ENCODE results near the gene C4BPB.

Gene C4BPB

GRCh38 chr1:207059881-207060280 lies 28.8 kb upstream of the C4BPB start:
- Histone ChIP-seq H3K9me3 (ENCODE audit: control insufficient read depth in 2 of 2, low read length in 2 of 2) (no peaks in the 10 kb centered on the region), H3K36me3 (ENCODE audit: control insufficient read depth in 2 of 2, insufficient read depth in 2 of 2, low read length in 2 of 2) (peaks cover 38 to 47% of the 10 kb centered on the region in 2 donors), H3K27ac (ENCODE audit: low read depth in 2 of 2, low read length in 2 of 2) (no peak overlapping the region), H3K9ac (ENCODE audit: low read depth in 1 of 2, low read length in 2 of 2) (no peak overlapping the region), H3K27me3 (ENCODE audit: control insufficient read depth in 2 of 2, insufficient read depth in 2 of 2, low read length in 2 of 2) (no peaks in the 10 kb centered on the region), H3K4me1 (ENCODE audit: control insufficient read depth in 2 of 2, insufficient read depth in 2 of 2, low read length in 2 of 2) (peaks cover 9 to 21% of the 10 kb centered on the region in 2 donors), H3K4me3 (ENCODE audit: low read length in 2 of 2) (no peak overlapping the region)

GRCh38 chr1:207060596-207060995 lies 28.1 kb upstream of the C4BPB start:
- Histone ChIP-seq H3K4me3 (ENCODE audit: low read length in 2 of 2) (no peak overlapping the region), H3K36me3 (ENCODE audit: control insufficient read depth in 2 of 2, insufficient read depth in 2 of 2, low read length in 2 of 2) (peaks cover 43 to 49% of the 10 kb centered on the region in 2 donors), H3K4me1 (ENCODE audit: control insufficient read depth in 2 of 2, insufficient read depth in 2 of 2, low read length in 2 of 2) (peaks cover 4 to 21% of the 10 kb centered on the region in 2 donors), H3K27me3 (ENCODE audit: control insufficient read depth in 2 of 2, insufficient read depth in 2 of 2, low read length in 2 of 2) (no peaks in the 10 kb centered on the region), H3K9ac (ENCODE audit: low read depth in 1 of 2, low read length in 2 of 2) (no peak overlapping the region), H3K9me3 (ENCODE audit: control insufficient read depth in 2 of 2, low read length in 2 of 2) (no peaks in the 10 kb centered on the region), H3K27ac (ENCODE audit: low read depth in 2 of 2, low read length in 2 of 2) (no peak overlapping the region)

GRCh38 chr1:207062058-207062457 lies 26.6 kb upstream of the C4BPB start:
- Histone ChIP-seq H3K27ac (ENCODE audit: low read depth in 2 of 2, low read length in 2 of 2) (no peak overlapping the region), H3K4me1 (ENCODE audit: control insufficient read depth in 2 of 2, insufficient read depth in 2 of 2, low read length in 2 of 2) (peaks cover 4 to 20% of the 10 kb centered on the region in 2 donors), H3K4me3 (ENCODE audit: low read length in 2 of 2) (no peak overlapping the region), H3K36me3 (ENCODE audit: control insufficient read depth in 2 of 2, insufficient read depth in 2 of 2, low read length in 2 of 2) (peaks cover 44 to 54% of the 10 kb centered on the region in 2 donors), H3K27me3 (ENCODE audit: control insufficient read depth in 2 of 2, insufficient read depth in 2 of 2, low read length in 2 of 2) (no peaks in the 10 kb centered on the region), H3K9me3 (ENCODE audit: control insufficient read depth in 2 of 2, low read length in 2 of 2) (no peaks in the 10 kb centered on the region), H3K9ac (ENCODE audit: low read depth in 1 of 2, low read length in 2 of 2) (no peak overlapping the region)

- Histone ChIP-seq H3K27ac (ENCODE audit: low read depth in 2 of 2, low read length in 2 of 2) (no peak overlapping the region), H3K9me3 (ENCODE audit: control insufficient read depth in 2 of 2, low read length in 2 of 2) (no peaks in the 10 kb centered on the region), H3K4me1 (ENCODE audit: control insufficient read depth in 2 of 2, insufficient read depth in 2 of 2, low read length in 2 of 2) (peaks cover 5 to 26% of the 10 kb centered on the region in 2 donors), H3K36me3 (ENCODE audit: control insufficient read depth in 2 of 2, insufficient read depth in 2 of 2, low read length in 2 of 2) (peaks cover 50 to 54% of the 10 kb centered on the region in 2 donors), H3K9ac (ENCODE audit: low read depth in 1 of 2, low read length in 2 of 2) (no peak overlapping the region), H3K27me3 (ENCODE audit: control insufficient read depth in 2 of 2, insufficient read depth in 2 of 2, low read length in 2 of 2) (no peaks in the 10 kb centered on the region), H3K4me3 (ENCODE audit: low read length in 2 of 2) (no peak overlapping the region)
Observed at GRCh38 chr1:207063014-207063413, 25.6 kb upstream of the C4BPB start.

- H3K36me3 ChIP-seq (ENCODE audit: control insufficient read depth in 2 of 2, insufficient read depth in 2 of 2, low read length in 2 of 2): peaks cover 52 to 62% of the 10 kb centered on the region in 2 donors
- no peak overlapping the region for H3K4me3 ChIP-seq (ENCODE audit: low read length in 2 of 2)
- no peaks in the 10 kb centered on the region for H3K9me3 ChIP-seq (ENCODE audit: control insufficient read depth in 2 of 2, low read length in 2 of 2)
- H3K4me1 ChIP-seq (ENCODE audit: control insufficient read depth in 2 of 2, insufficient read depth in 2 of 2, low read length in 2 of 2): peaks cover 8 to 36% of the 10 kb centered on the region in 2 donors
- no peaks in the 10 kb centered on the region for H3K27me3 ChIP-seq (ENCODE audit: control insufficient read depth in 2 of 2, insufficient read depth in 2 of 2, low read length in 2 of 2)
- peak overlapping the region; percentile 44 to 53 for H3K27ac ChIP-seq (ENCODE audit: low read depth in 2 of 2, low read length in 2 of 2)
- H3K9ac ChIP-seq (ENCODE audit: low read depth in 1 of 2, low read length in 2 of 2): no peak overlapping the region
Observed at GRCh38 chr1:207064561-207064960, 24.1 kb upstream of the C4BPB start.

- Histone ChIP-seq H3K4me3 (ENCODE audit: low read length in 2 of 2) (peak overlapping the region; percentile 52 to 64), H3K27me3 (ENCODE audit: control insufficient read depth in 2 of 2, insufficient read depth in 2 of 2, low read length in 2 of 2) (no peaks in the 10 kb centered on the region), H3K9ac (ENCODE audit: low read depth in 1 of 2, low read length in 2 of 2) (peak overlapping the region; percentile 34 to 64), H3K36me3 (ENCODE audit: control insufficient read depth in 2 of 2, insufficient read depth in 2 of 2, low read length in 2 of 2) (peaks cover 62 to 74% of the 10 kb centered on the region in 2 donors), H3K27ac (ENCODE audit: low read depth in 2 of 2, low read length in 2 of 2) (peak overlapping the region; percentile 92 to 94), H3K9me3 (ENCODE audit: control insufficient read depth in 2 of 2, low read length in 2 of 2) (no peaks in the 10 kb centered on the region), H3K4me1 (ENCODE audit: control insufficient read depth in 2 of 2, insufficient read depth in 2 of 2, low read length in 2 of 2) (peaks cover 8 to 36% of the 10 kb centered on the region in 2 donors)
Observed at GRCh38 chr1:207067185-207067584, 21.5 kb upstream of the C4BPB start.

DNA sequence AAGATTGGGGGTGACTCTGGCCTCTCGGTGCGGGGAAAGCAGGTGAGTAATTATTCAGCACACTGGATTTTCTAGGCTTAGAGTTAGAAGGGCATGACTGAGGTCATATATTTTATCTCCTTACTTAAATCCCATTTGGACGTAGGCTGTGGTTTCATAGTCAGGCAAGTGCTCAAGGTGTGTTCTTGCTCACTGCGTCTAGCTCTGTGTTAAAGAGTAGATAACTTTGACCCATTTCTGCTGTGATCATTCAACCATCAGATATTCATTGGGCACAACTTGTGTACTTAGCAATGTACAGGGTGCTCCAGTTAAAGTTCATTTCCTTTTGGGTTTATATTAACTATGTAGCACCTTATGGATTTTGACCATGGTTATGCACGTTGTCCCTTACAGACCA lies 21.0 kb upstream of the C4BPB start:
- Histone ChIP-seq H3K9me3 (ENCODE audit: control insufficient read depth in 2 of 2, low read length in 2 of 2) (no peaks in the 10 kb centered on the region), H3K4me3 (ENCODE audit: low read length in 2 of 2) (peak overlapping the region; percentile 52 to 64), H3K9ac (ENCODE audit: low read depth in 1 of 2, low read length in 2 of 2) (peak overlapping the region; percentile 34 to 64), H3K4me1 (ENCODE audit: control insufficient read depth in 2 of 2, insufficient read depth in 2 of 2, low read length in 2 of 2) (peaks cover 8 to 36% of the 10 kb centered on the region in 2 donors), H3K27me3 (ENCODE audit: control insufficient read depth in 2 of 2, insufficient read depth in 2 of 2, low read length in 2 of 2) (no peaks in the 10 kb centered on the region), H3K36me3 (ENCODE audit: control insufficient read depth in 2 of 2, insufficient read depth in 2 of 2, low read length in 2 of 2) (peaks cover 62 to 73% of the 10 kb centered on the region in 2 donors), H3K27ac (ENCODE audit: low read depth in 2 of 2, low read length in 2 of 2) (peak overlapping the region; percentile 92 to 94)

- H3K36me3 ChIP-seq (ENCODE audit: control insufficient read depth in 2 of 2, insufficient read depth in 2 of 2, low read length in 2 of 2): peaks cover 53 to 67% of the 10 kb centered on the region in 2 donors
- no peak overlapping the region for H3K9ac ChIP-seq (ENCODE audit: low read depth in 1 of 2, low read length in 2 of 2)
- H3K27ac ChIP-seq (ENCODE audit: low read depth in 2 of 2, low read length in 2 of 2): no peak overlapping the region
Observed at GRCh38 chr1:207069061-207069460, 19.6 kb upstream of the C4BPB start.

DNA sequence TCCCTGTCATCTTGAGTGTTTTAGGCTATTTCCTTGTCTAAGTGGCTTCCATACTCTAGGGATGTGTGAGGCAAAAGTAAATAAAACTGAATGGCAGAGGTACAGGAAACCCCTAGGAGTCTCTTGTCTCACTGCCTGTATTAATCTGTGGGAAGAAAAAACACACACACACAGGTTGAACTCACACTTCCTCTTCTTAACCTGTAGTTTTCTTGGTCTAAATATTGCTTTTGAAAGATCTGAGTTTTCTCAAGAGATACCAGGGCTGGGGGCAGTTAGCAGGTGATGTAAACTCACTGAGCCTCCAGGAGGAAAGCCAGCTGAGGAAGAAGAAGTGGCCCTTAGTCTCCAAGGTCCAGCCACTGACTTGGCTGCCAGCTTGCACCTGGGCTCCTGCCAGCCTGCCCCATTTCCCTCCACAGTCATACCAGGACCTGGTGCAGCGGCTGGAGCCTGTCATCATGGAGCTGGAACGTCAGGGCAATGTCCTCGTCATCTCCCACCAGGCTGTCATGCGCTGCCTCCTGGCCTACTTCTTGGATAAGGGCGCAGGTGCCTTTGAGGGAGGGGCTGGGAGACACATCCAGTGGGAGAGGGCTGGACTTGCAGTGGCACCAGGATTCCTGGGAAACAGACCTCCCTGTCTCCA lies 18.7 kb upstream of the C4BPB start:
- Histone ChIP-seq H3K27me3 (ENCODE audit: control insufficient read depth in 2 of 2, insufficient read depth in 2 of 2, low read length in 2 of 2) (no peaks in the 10 kb centered on the region), H3K27ac (ENCODE audit: low read depth in 2 of 2, low read length in 2 of 2) (no peak overlapping the region), H3K9me3 (ENCODE audit: control insufficient read depth in 2 of 2, low read length in 2 of 2) (no peaks in the 10 kb centered on the region), H3K9ac (ENCODE audit: low read depth in 1 of 2, low read length in 2 of 2) (no peak overlapping the region), H3K36me3 (ENCODE audit: control insufficient read depth in 2 of 2, insufficient read depth in 2 of 2, low read length in 2 of 2) (peaks cover 56 to 64% of the 10 kb centered on the region in 2 donors), H3K4me1 (ENCODE audit: control insufficient read depth in 2 of 2, insufficient read depth in 2 of 2, low read length in 2 of 2) (peaks cover 8 to 32% of the 10 kb centered on the region in 2 donors), H3K4me3 (ENCODE audit: low read length in 2 of 2) (no peak overlapping the region)

More at GRCh38 chr1:207069061-207069460, 19.6 kb upstream of the C4BPB start:
- Histone ChIP-seq H3K9me3 (ENCODE audit: control insufficient read depth in 2 of 2, low read length in 2 of 2) (no peaks in the 10 kb centered on the region), H3K4me1 (ENCODE audit: control insufficient read depth in 2 of 2, insufficient read depth in 2 of 2, low read length in 2 of 2) (peaks cover 8 to 35% of the 10 kb centered on the region in 2 donors), H3K27me3 (ENCODE audit: control insufficient read depth in 2 of 2, insufficient read depth in 2 of 2, low read length in 2 of 2) (no peaks in the 10 kb centered on the region), H3K4me3 (ENCODE audit: low read length in 2 of 2) (no peak overlapping the region)

DNA sequence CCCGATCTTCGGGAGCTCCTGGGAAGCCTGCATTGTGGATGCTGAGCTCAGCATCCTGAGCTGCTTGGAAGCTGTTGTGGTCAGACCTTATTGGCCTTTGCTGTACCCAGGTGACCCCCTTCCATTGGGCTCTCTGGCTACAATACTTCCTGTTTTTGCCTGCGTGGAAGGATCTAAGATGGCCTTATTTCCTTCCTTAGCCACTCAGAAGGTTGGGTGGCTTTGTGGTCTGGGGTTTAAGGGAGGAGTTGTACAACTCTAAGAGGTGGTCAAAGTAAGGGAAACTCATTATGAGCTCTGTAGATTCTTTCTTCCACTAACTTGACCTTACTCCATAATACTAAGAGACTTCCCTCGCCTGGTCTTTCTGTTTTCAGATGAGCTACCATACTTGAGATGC lies 17.8 kb upstream of the C4BPB start:
- H3K9ac ChIP-seq (ENCODE audit: low read depth in 1 of 2, low read length in 2 of 2): no peak overlapping the region
- H3K27ac ChIP-seq (ENCODE audit: low read depth in 2 of 2, low read length in 2 of 2): no peak overlapping the region

More for the DNA sequence above, 17.8 kb upstream of the C4BPB start:
- H3K36me3 ChIP-seq (ENCODE audit: control insufficient read depth in 2 of 2, insufficient read depth in 2 of 2, low read length in 2 of 2): peaks cover 56 to 63% of the 10 kb centered on the region in 2 donors
- no peaks in the 10 kb centered on the region for H3K27me3 ChIP-seq (ENCODE audit: control insufficient read depth in 2 of 2, insufficient read depth in 2 of 2, low read length in 2 of 2)
- H3K9me3 ChIP-seq (ENCODE audit: control insufficient read depth in 2 of 2, low read length in 2 of 2): no peaks in the 10 kb centered on the region
- H3K4me1 ChIP-seq (ENCODE audit: control insufficient read depth in 2 of 2, insufficient read depth in 2 of 2, low read length in 2 of 2): peaks cover 8 to 29% of the 10 kb centered on the region in 2 donors
- H3K4me3 ChIP-seq (ENCODE audit: low read length in 2 of 2): no peak overlapping the region

All from mucosa of rectum (tissue), 2 donors.